H1 (cell line): Measurements from ENCODE around the gene MTAP. TPM values are rescaled to one million over a fixed set of nuclear protein-coding genes. Genes with fewer than 3 reads are reported as not detected.

Experiments
- CTCF ChIA-PET: fragments of 300-600 bp; sonication (Branson Sonifier 250); formaldehyde crosslinking; loops from one replicate; lab custom pipeline; 2021; ENCODE audit not compliant: partially characterized antibody; lab: Charles Lee
- POLR2A ChIA-PET: fragments of 300-600 bp; sonication (Branson Sonifier 250); formaldehyde crosslinking; loops from one replicate; lab custom pipeline; 2021; ENCODE audit warnings: inconsistent platforms; ENCODE audit not compliant: partially characterized antibody; lab: Charles Lee
- DNase-seq, 2 experiments: peaks; one replicate each; pipeline versions ENCODE4 v3.0.0 to v3.0.0-alpha.2; 2010 to 2022; ENCODE audit warnings: low spot score in 2 of 2, low read depth in 1 of 2, mixed read lengths in 1 of 2
- FAIRE-seq: peaks from 2 replicates; lab custom pipeline; 2011; peaks lifted over from hg19 to GRCh38; lab: Jason Lieb, UNC
- H2AFZ ChIP-seq: 2 replicates; pipeline ENCODE4 v1.8.1; 2012; ENCODE audit warnings: low read length, inconsistent platforms
- H2AK5ac ChIP-seq: 2 replicates; pipeline ENCODE4 v1.6.1; 2013; ENCODE audit warnings: low read depth, low read length
- H2BK120ac ChIP-seq: replicated peaks from 2 replicates; pipeline ENCODE3; 2013; ENCODE audit warnings: low read depth, low read length, inconsistent platforms
- H2BK12ac ChIP-seq: 2 replicates; pipeline ENCODE4 v1.6.1; 2013; ENCODE audit warnings: low read depth, low read length
- H2BK15ac ChIP-seq: 2 replicates; pipeline ENCODE4 v1.6.1; 2013; ENCODE audit warnings: low read length
- H2BK20ac ChIP-seq: 2 replicates; pipeline ENCODE4 v1.6.1; 2013; ENCODE audit warnings: low read length
- H2BK5ac ChIP-seq: 2 replicates; pipeline ENCODE4 v1.6.1; 2013; ENCODE audit warnings: low read depth, low read length
- H3K14ac ChIP-seq: 2 replicates; pipeline ENCODE4 v1.6.1; 2013; ENCODE audit warnings: inconsistent platforms; ENCODE audit not compliant: insufficient read length
- H3K18ac ChIP-seq: 2 replicates; pipeline ENCODE4 v1.6.1; 2013; ENCODE audit warnings: low read length; ENCODE audit errors: extremely low read depth
- H3K23ac ChIP-seq: 2 replicates; pipeline ENCODE4 v1.6.1; 2013; ENCODE audit warnings: inconsistent platforms; ENCODE audit not compliant: insufficient read length
- H3K23me2 ChIP-seq: 2 replicates; pipeline ENCODE4 v1.6.1; 2013; ENCODE audit warnings: low read depth, low read length
- H3K27ac ChIP-seq: 2 replicates; pipeline ENCODE4 v1.6.1; 2011; ENCODE audit warnings: low read depth, low read length, inconsistent platforms
- H3K27me3 ChIP-seq, 4 experiments: replicated peaks in 1 of 4; 1 replicate in 1 of 4; 2 replicates in 3 of 4; pipeline versions ENCODE4 v1.6.1 to v1.8.1; 2011 to 2013; ENCODE audit warnings: low read length in 3 of 4, mild to moderate bottlenecking in 3 of 4, inconsistent platforms in 2 of 4, mixed read lengths in 2 of 4, moderate library complexity in 1 of 4; ENCODE audit not compliant: control insufficient read depth in 3 of 4, insufficient read depth in 3 of 4; ENCODE audit errors: extremely low read depth in 1 of 4
- H3K36me3 ChIP-seq, 4 experiments: 2 replicates each; pipeline versions ENCODE4 v1.6.1 to v1.8.1; 2011 to 2013; ENCODE audit warnings: mild to moderate bottlenecking in 4 of 4, low read length in 3 of 4, moderate library complexity in 2 of 4, control low read depth in 1 of 4, inconsistent platforms in 1 of 4; ENCODE audit not compliant: insufficient read depth in 4 of 4, control insufficient read depth in 2 of 4
- H3K4ac ChIP-seq: replicated peaks from 2 replicates; pipeline ENCODE3; 2013; ENCODE audit warnings: low read length, low read depth, mixed read lengths, inconsistent platforms; ENCODE audit not compliant: insufficient read length
- H3K4me1 ChIP-seq, 4 experiments: replicated peaks in 1 of 4; 1 replicate in 1 of 4; 2 replicates in 3 of 4; pipeline versions ENCODE4 v1.6.1 to v1.8.1; 2011 to 2013; ENCODE audit warnings: low read length in 3 of 4, inconsistent platforms in 2 of 4, mixed read lengths in 1 of 4; ENCODE audit not compliant: insufficient read depth in 4 of 4, control insufficient read depth in 3 of 4
- H3K4me2 ChIP-seq, 2 experiments: 2 replicates each; pipeline versions ENCODE4 v1.6.1 to v1.8.1; 2011 to 2013; ENCODE audit warnings: low read depth in 2 of 2, low read length in 2 of 2, control low read depth in 1 of 2, inconsistent platforms in 1 of 2, mild to moderate bottlenecking in 1 of 2; ENCODE audit not compliant: insufficient read depth in 1 of 2
- H3K4me3 ChIP-seq, 4 experiments: fragments of 200-600, 300-600 bp in 1 of 4; sonication (generic), shearing (Covaris generic), sonication (Bioruptor Twin) in 1 of 4; 2 replicates each; pipeline versions ENCODE4 v1.5.1 to v1.8.1; 2011 to 2016; ENCODE audit warnings: low read length in 4 of 4, low read depth in 3 of 4, control low read depth in 2 of 4, inconsistent platforms in 2 of 4, mild to moderate bottlenecking in 2 of 4, mixed read lengths in 1 of 4, moderate library complexity in 1 of 4; ENCODE audit not compliant: insufficient read depth in 2 of 4; ENCODE audit errors: extremely low read depth in 1 of 4
- H3K56ac ChIP-seq: replicated peaks from 2 replicates; pipeline ENCODE3; 2013; ENCODE audit warnings: low read depth, mild to moderate bottlenecking, mixed read lengths, low read length, inconsistent platforms; ENCODE audit not compliant: insufficient read length
- H3K79me1 ChIP-seq: 2 replicates; pipeline ENCODE4 v1.6.1; 2013; ENCODE audit warnings: low read depth, low read length, control low read depth
- H3K79me2 ChIP-seq, 2 experiments: 2 replicates each; pipeline versions ENCODE4 v1.6.1 to v1.8.1; 2012 to 2013; ENCODE audit warnings: low read length in 2 of 2, mild to moderate bottlenecking in 2 of 2, inconsistent platforms in 1 of 2; ENCODE audit not compliant: insufficient read depth in 2 of 2, control insufficient read depth in 1 of 2
- H3K9ac ChIP-seq, 4 experiments: replicated peaks in 1 of 4; 1 replicate in 1 of 4; 2 replicates in 3 of 4; pipeline versions ENCODE4 v1.6.1 to v1.8.1; 2011 to 2013; ENCODE audit warnings: low read depth in 3 of 4, low read length in 3 of 4, control low read depth in 2 of 4, mild to moderate bottlenecking in 2 of 4, moderate library complexity in 2 of 4, inconsistent platforms in 1 of 4; ENCODE audit errors: extremely low read depth in 1 of 4
- H3K9me3 ChIP-seq, 2 experiments: 2 replicates each; pipeline versions ENCODE4 v1.6.1 to v1.8.1; 2012 to 2013; ENCODE audit warnings: mild to moderate bottlenecking in 2 of 2, moderate library complexity in 2 of 2, control low read depth in 1 of 2, inconsistent platforms in 1 of 2, low read depth in 1 of 2, low read length in 1 of 2, mixed read lengths in 1 of 2; ENCODE audit not compliant: insufficient read depth in 2 of 2
- H4K20me1 ChIP-seq, 2 experiments: replicated peaks in 1 of 2; 2 replicates each; pipeline versions ENCODE3 to v1.8.1; 2011 to 2013; ENCODE audit warnings: inconsistent platforms in 2 of 2, low read length in 2 of 2, mild to moderate bottlenecking in 1 of 2; ENCODE audit not compliant: insufficient read depth in 2 of 2, control insufficient read depth in 1 of 2
- H4K5ac ChIP-seq: 2 replicates; pipeline ENCODE4 v1.6.1; 2013; ENCODE audit warnings: low read length, low read depth, mixed read lengths, inconsistent platforms; ENCODE audit not compliant: insufficient read length
- H4K8ac ChIP-seq: 2 replicates; pipeline ENCODE4 v1.8.0; 2013; ENCODE audit warnings: mild to moderate bottlenecking, moderate library complexity, low read length, inconsistent platforms; ENCODE audit not compliant: insufficient read depth; ENCODE audit errors: extremely low read depth
- H4K91ac ChIP-seq: replicated peaks from 2 replicates; pipeline ENCODE3; 2013; ENCODE audit warnings: low read length, mixed read lengths, inconsistent platforms; ENCODE audit not compliant: insufficient read length
- ATF2 ChIP-seq: IDR thresholded peaks from 2 replicates; pipeline ENCODE4 v1.6.1; 2012; ENCODE audit warnings: low read length, inconsistent platforms
- BCL11A ChIP-seq, 2 experiments: IDR thresholded peaks; one replicate each; pipeline ENCODE4 v1.6.1; 2011; ENCODE audit warnings: low read depth in 2 of 2, low read length in 2 of 2, mild to moderate bottlenecking in 2 of 2
- CREB1 ChIP-seq: IDR thresholded peaks from 2 replicates; pipeline ENCODE4 v1.6.1; 2012; ENCODE audit warnings: inconsistent platforms
- EGR1 ChIP-seq: IDR thresholded peaks from 2 replicates; pipeline ENCODE4 v1.6.1; 2011; ENCODE audit warnings: low read depth, low read length, borderline replicate concordance
- JUND ChIP-seq: IDR thresholded peaks from 2 replicates; pipeline ENCODE4 v1.6.1; 2011; ENCODE audit warnings: mild to moderate bottlenecking, improper control_type of control experiment, low read length
- NANOG ChIP-seq: IDR thresholded peaks from 2 replicates; pipeline ENCODE4 v1.6.1; 2011; ENCODE audit warnings: low read length, low read depth, mild to moderate bottlenecking, inconsistent platforms; ENCODE audit not compliant: insufficient read depth, poor library complexity, severe bottlenecking
- RFX5 ChIP-seq: IDR thresholded peaks from 2 replicates; pipeline ENCODE4 v1.6.1; 2011; ENCODE audit warnings: low read depth, low read length, improper control_type of control experiment, borderline replicate concordance
- SAP30 ChIP-seq: fragments of 300-600 bp; sonication (generic); IDR thresholded peaks from 2 replicates; pipeline ENCODE4 v1.7.1; 2012; ENCODE audit warnings: low read length, moderate library complexity, mild to moderate bottlenecking, inconsistent platforms; ENCODE audit not compliant: insufficient read depth, insufficient replicate concordance
- SIX5 ChIP-seq: IDR thresholded peaks from 2 replicates; pipeline ENCODE4 v1.6.1; 2011; ENCODE audit warnings: mild to moderate bottlenecking, low read depth, low read length
- SP2 ChIP-seq: IDR thresholded peaks from 2 replicates; pipeline ENCODE4 v1.6.1; 2012; ENCODE audit warnings: mild to moderate bottlenecking, low read length, inconsistent platforms
- TAF7 ChIP-seq: optimal IDR thresholded peaks from 2 replicates; pipeline ENCODE3; 2011; ENCODE audit warnings: low read depth, mild to moderate bottlenecking, inconsistent platforms, low read length, moderate library complexity, borderline replicate concordance
- TEAD4 ChIP-seq: IDR thresholded peaks from 2 replicates; pipeline ENCODE4 v1.6.1; 2012; ENCODE audit warnings: low read depth, low read length, inconsistent platforms, mixed read lengths
- WGBS, 2 experiments: shearing (Covaris generic) in 1 of 2; methylation state at CpG; one replicate each; pipeline versions ENCODE4 v1.1.6 to v1.1.7; 2013 to 2015; ENCODE audit warnings: low lambda C conversion rate in 2 of 2, mixed read lengths in 2 of 2, inconsistent platforms in 1 of 2, low coverage in 1 of 2, missing lambda C conversion rate in 1 of 2; ENCODE audit not compliant: insufficient replicate concordance in 2 of 2, insufficient coverage in 1 of 2, insufficient read length in 1 of 2; ENCODE audit errors: extremely low coverage in 1 of 2, missing lambda C conversion rate in 1 of 2; 5-methylcytosine and 5-hydroxymethylcytosine counted together
- polyA plus RNA-seq, 7 experiments: library from polyadenylated mRNA; depleted of rRNA in 3 of 7; stranded (reverse) in 5 of 7; unstranded in 2 of 7; fragments of >200 nt in 5 of 7; fragments of 200-250 nt in 2 of 7; gene quantifications; 1 replicate in 5 of 7; 2 replicates in 1 of 7; 4 replicates in 1 of 7; pipeline versions ENCODE4 v1.2.1 to v1.2.3, GENCODE V29; 2011 to 2013; ENCODE audit warnings: missing spikeins in 2 of 7, mixed read lengths in 2 of 7
- total RNA-seq: library from RNA; stranded (reverse); fragmentation: NEBNext Ultra II Directional; extraction: Animal tissue kit (Norgen Biotek cat#: 25700); gene quantifications from 2 replicates; pipeline ENCODE4 v1.2.1, GENCODE V29; 2021

The MTAP gene
- total and polyA plus RNA-seq, 2 of the 8 experiments (the other 6 are each of a cell fraction or from before 2014, with no cell fraction given), result 16.4 to 100 TPM

DNA sequence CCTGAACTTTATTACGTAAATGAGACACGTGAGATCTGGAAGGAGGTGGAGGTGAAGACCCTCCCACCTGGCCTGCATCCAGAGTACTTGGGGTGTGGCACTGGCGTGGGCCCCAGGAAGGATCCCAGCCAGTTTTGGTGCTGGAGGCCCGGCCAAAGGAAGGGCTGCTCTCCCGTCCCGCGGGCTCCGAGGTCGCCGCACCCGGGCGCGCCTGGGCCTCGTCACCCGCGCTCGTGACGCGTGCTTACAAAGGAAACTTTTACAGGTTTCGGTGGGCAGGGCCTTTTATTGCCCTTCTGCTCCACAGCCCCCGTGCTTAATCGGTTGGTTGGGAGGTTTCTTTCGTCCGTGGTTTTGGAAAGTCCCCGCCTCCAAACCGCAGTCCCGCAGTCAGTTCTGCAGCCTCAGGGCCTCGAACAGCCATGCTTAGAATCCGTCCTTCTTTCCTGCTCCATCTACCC lies 162.5 kb downstream of the MTAP start:
- peaks cover 55 to 74% (median 62%) of the 10 kb centered on the region in 4 experiments for H3K27me3 ChIP-seq
- no peak overlapping the region for H3K9ac ChIP-seq
- no peak overlapping the region for H2BK12ac ChIP-seq
- H3K79me1 ChIP-seq, result no peaks in the 10 kb centered on the region
- no peak overlapping the region for H3K4ac ChIP-seq
- peak overlapping the region in 3 of 4 experiments; percentile 28 to 54 (median 38); a peak in 7 of 8 replicates for H3K4me3 ChIP-seq
- H2AK5ac ChIP-seq, result no peak overlapping the region
- H3K79me2 ChIP-seq, result no peaks in the 10 kb centered on the region
- no peak overlapping the region for H2BK120ac ChIP-seq
- peaks cover 0 to 8% (median 0%) of the 10 kb centered on the region in 4 experiments; a peak in 2 of 8 replicates for H3K36me3 ChIP-seq
- ChIA-PET CTCF (no interaction called here), POLR2A (interaction anchor here (0.7 kb wide), 1 partner anchor 76 kb away, joined by 3 read pairs; no protein-coding TSS in a partner anchor)
- H2AFZ ChIP-seq, result no peak overlapping the region
- peaks cover 6 to 11% (median 9%) of the 10 kb centered on the region in 4 experiments; a peak in 6 of 7 replicates for H3K4me1 ChIP-seq
- H3K18ac ChIP-seq, result 0 out of 2 replicates have a peak overlapping the region, but pooled peaks have one; percentile 42
- H4K91ac ChIP-seq, result no peak overlapping the region
- H3K9me3 ChIP-seq, result 0 out of 4 replicates have a peak, but pooled peaks cover 0 to 3% of the 10 kb centered on the region in 2 experiments
- no peak overlapping the region for H3K27ac ChIP-seq
- FAIRE-seq (no peak), DNase-seq (no peak)
- peak overlapping the region; percentile 35; the same call in 1 of the 2 replicates for H4K8ac ChIP-seq
- no peaks in the 10 kb centered on the region; the same call in 1 of the 2 replicates for H3K23me2 ChIP-seq
- no peak overlapping the region for H3K23ac ChIP-seq
- H3K14ac ChIP-seq, result no peak overlapping the region
- H4K20me1 ChIP-seq, result peaks cover 6 to 25% of the 10 kb centered on the region in 2 experiments
- no peak overlapping the region for H2BK15ac ChIP-seq
- H4K5ac ChIP-seq, result no peak overlapping the region
- H2BK5ac ChIP-seq, result no peak overlapping the region
- H3K56ac ChIP-seq, result no peak overlapping the region
- H3K4me2 ChIP-seq, result peak overlapping the region; percentile 61 to 64
- H2BK20ac ChIP-seq, result no peak overlapping the region
- WGBS, 2 experiments, result 6% methylated on average over 27 of the region's 29 CpGs; no CpG with 5 or more reads in 1 of the 2 experiments
- TF ChIP-seq TEAD4 (no peak), SAP30 (no peak), TAF7 (no peak), SIX5 (no peak), JUND (no peak), RFX5 (no peak), NANOG (no peak), EGR1 (no peak), CREB1 (peak; percentile 39; the same call in 1 of the 2 replicates), ATF2 (no peak), SP2 (no peak), BCL11A (IDR thresholded peaks at IDR 0.05; ENCODE audit: low read depth in 2 of 2, low read length in 2 of 2) (no peak)
